ENCODE measurements around the gene GOLT1A. TPM values are rescaled to one million over a fixed set of nuclear protein-coding genes. Genes with fewer than 3 reads are reported as not detected.

GOLT1A gene
- polyA plus RNA-seq, 2 of the 4 experiments (the other 2 are of a cell fraction): 1.8 to 6.4 TPM

- no peaks in the 10 kb centered on the region for H3K9me3 ChIP-seq
- TF ChIP-seq HDAC2 (IDR thresholded peaks at IDR 0.05) (no peak), EHMT2 (IDR thresholded peaks at IDR 0.05; ENCODE audit: low read depth) (no peak), BCL3 (IDR thresholded peaks at IDR 0.05) (no peak), REST (IDR thresholded peaks at IDR 0.05) (no peak), SMC3 (IDR thresholded peaks at IDR 0.05) (no peak), BHLHE40 (IDR thresholded peaks at IDR 0.05; ENCODE audit: low read depth, low read length) (no peak)
- CTCF ChIA-PET: interaction anchor here (0.8 to 39.0 kb wide), 27 partner anchors 10 to 245 kb away, joined by 3 to 840 read pairs (median 14); partner anchors contain the start of genes GOLT1A, PLEKHA6 and REN
- no peak overlapping the region for H3K27ac ChIP-seq
- no peak for FAIRE-seq
- DNase-seq (ENCODE audit: low read depth in 1 of 2, low spot score in 1 of 2): no peak
- H3K4me1 ChIP-seq: peaks cover 35% of the 10 kb centered on the region
- no peak overlapping the region for H3K4me2 ChIP-seq
- H3K4me3 ChIP-seq: no peak overlapping the region
- 96% methylated on average over 24 of the region's 24 CpGs for WGBS (ENCODE audit: missing lambda C conversion rate)
- ATAC-seq: no peak
- POLR2A ChIA-PET: no interaction called here
Measured at GRCh38 chr1:204257446-204257845, 43.7 kb upstream of the GOLT1A start.

- FAIRE-seq (no peak), ATAC-seq (no peak), DNase-seq (ENCODE audit: low read depth in 1 of 2, low spot score in 1 of 2) (no peak)
- no peak overlapping the region for H3K4me2 ChIP-seq
- H3K4me1 ChIP-seq: peaks cover 35% of the 10 kb centered on the region
- H3K9me3 ChIP-seq: no peaks in the 10 kb centered on the region
- H3K4me3 ChIP-seq: no peak overlapping the region
- ChIA-PET POLR2A (no interaction called here), CTCF (interaction anchor here (0.8 to 39.0 kb wide), 17 partner anchors 9 to 246 kb away, joined by 3 to 840 read pairs (median 15); partner anchors contain the start of genes GOLT1A and PLEKHA6)
- peak overlapping the region in 1 of 2 experiments; percentile 64; a peak in 2 of 6 replicates for H3K27ac ChIP-seq
- 86% methylated on average over 10 of the region's 10 CpGs for WGBS (ENCODE audit: missing lambda C conversion rate)
- TF ChIP-seq FOSL2 (IDR thresholded peaks at IDR 0.05): no peak
- TF ChIP-seq FOSL2 (CRISPR knock-in tag; IDR thresholded peaks at IDR 0.05): no peak
- TF ChIP-seq BCL3 (IDR thresholded peaks at IDR 0.05): no peak
- no peak for TF ChIP-seq NR3C1 (IDR thresholded peaks at IDR 0.05)
- TF ChIP-seq EP300 (IDR thresholded peaks at IDR 0.05): no peak
- TF ChIP-seq ZNF302 (CRISPR knock-in tag; IDR thresholded peaks at IDR 0.05): no peak
- TF ChIP-seq HEYL (CRISPR knock-in tag; IDR thresholded peaks at IDR 0.05): no peak
- no peak for TF ChIP-seq FOXS1 (CRISPR knock-in tag; IDR thresholded peaks at IDR 0.05)
- TF ChIP-seq USF2 (IDR thresholded peaks at IDR 0.05): no peak
- no peak for TF ChIP-seq SMC3 (IDR thresholded peaks at IDR 0.05)
- no peak for TF ChIP-seq TP53 (CRISPR knock-in tag; IDR thresholded peaks at IDR 0.05)
- TF ChIP-seq PHF8 (IDR thresholded peaks at IDR 0.05; ENCODE audit: borderline replicate concordance, low read depth): no peak
- TF ChIP-seq RAD21 (conservative IDR thresholded peaks at IDR 0.05 in 1 of 2, IDR thresholded peaks at IDR 0.05 in 1 of 2): no peak
- no peak for TF ChIP-seq RFX5 (IDR thresholded peaks at IDR 0.05)
- TF ChIP-seq CBX8 (IDR thresholded peaks at IDR 0.05): no peak
- no peak for TF ChIP-seq ELK1 (IDR thresholded peaks at IDR 0.05; ENCODE audit: low read depth, low read length)
- no peak for TF ChIP-seq JUN (IDR thresholded peaks at IDR 0.05)
- no peak for TF ChIP-seq RNF2 (IDR thresholded peaks at IDR 0.05; ENCODE audit: borderline replicate concordance, low read depth)
Measured at GRCh38 chr1:204256531-204256930, 42.7 kb upstream of the GOLT1A start.

Measured in A549 (cell line).